Spleen (tissue), 7 donors: ENCODE measurements around the gene TDRD9.

Experiments used
- CTCF ChIP-seq, 11 experiments: fragments of 200-600 bp in 7 of 11; fragments of 450-650 bp in 4 of 11; sonication (generic) in 4 of 11; IDR thresholded peaks in 8 of 11; conservative IDR thresholded peaks in 3 of 11; 1 replicate in 7 of 11; 2 replicates in 4 of 11; pipeline versions ENCODE4 v1.4.0 to v1.8.0; 2016 to 2021; ENCODE audit warnings: antibody characterized with exemption in 11 of 11, inconsistent platforms in 4 of 11, mild to moderate bottlenecking in 1 of 11
- POLR2A ChIP-seq, 3 donors: fragments of 450-650 bp; IDR thresholded peaks; one replicate each; pipeline ENCODE4 v1.5.1; 2017; ENCODE audit warnings: antibody characterized with exemption in 3 of 3, mild to moderate bottlenecking in 1 of 3
- POLR2AphosphoS5 ChIP-seq, 3 donors: sonication (generic); formaldehyde crosslinking; IDR thresholded peaks; one replicate each; pipeline ENCODE4 v1.5.1; 2017; ENCODE audit warnings: antibody characterized with exemption in 3 of 3
- donor health status: DM: no; HTN: no; CAD: no; lungs with moderate emphysema.
- donor health status: DM: no; HTN: no; CAD: no.
- donor health status: DM: no; HTN: no; CAD: no.

- TF ChIP-seq CTCF (IDR thresholded peaks at IDR 0.05 in 8 of 11, conservative IDR thresholded peaks at IDR 0.05 in 3 of 11), result no peak
- peak in 1 of 3 donors; percentile 7 for TF ChIP-seq POLR2AphosphoS5 (IDR thresholded peaks at IDR 0.05)
- TF ChIP-seq POLR2A (IDR thresholded peaks at IDR 0.05), result no peak
Observed at GRCh38 chr14:103909531-103910261, 18.6 kb upstream of the TDRD9 start.
